ENCODE results near the gene TGIF2.
"Not testable (repeated sequence)": the region's sequence is repeated elsewhere in the genome, so short reads cannot be mapped to it uniquely, and the experiment has no call there.

Gene TGIF2

DNA sequence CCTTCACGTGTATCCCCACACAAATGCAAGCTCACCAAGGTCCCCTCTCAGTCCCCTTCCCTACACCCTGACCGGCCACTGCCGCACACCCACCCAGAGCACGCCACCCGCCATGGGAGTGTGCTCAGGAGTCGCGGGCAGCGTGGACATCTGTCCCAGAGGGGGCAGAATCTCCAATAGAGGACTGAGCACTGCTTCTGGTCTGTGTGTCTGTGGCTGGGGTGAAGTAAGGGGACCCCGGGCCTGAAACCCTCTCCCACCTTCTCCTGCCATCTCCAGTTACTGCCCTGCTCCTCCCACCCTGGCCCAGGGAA, 23.8 kb upstream of the TGIF2 start:
- H3K27ac ChIP-seq (ENCODE audit: low read length) = no peak overlapping the region
- no peaks in the 10 kb centered on the region for H3K9me3 ChIP-seq (ENCODE audit: control insufficient read depth, low read depth, low read length)
- H3K4me3 ChIP-seq (ENCODE audit: low read length) = no peak overlapping the region
- no peak overlapping the region for H3K9ac ChIP-seq (ENCODE audit: low read length)
- no peaks in the 10 kb centered on the region for H3K4me1 ChIP-seq (ENCODE audit: control insufficient read depth, low read depth, low read length)
- no peaks in the 10 kb centered on the region for H3K27me3 ChIP-seq (ENCODE audit: control insufficient read depth, insufficient read depth, low read length)
- peaks cover 15% of the 10 kb centered on the region for H3K36me3 ChIP-seq (ENCODE audit: control insufficient read depth, low read depth, low read length)

DNA sequence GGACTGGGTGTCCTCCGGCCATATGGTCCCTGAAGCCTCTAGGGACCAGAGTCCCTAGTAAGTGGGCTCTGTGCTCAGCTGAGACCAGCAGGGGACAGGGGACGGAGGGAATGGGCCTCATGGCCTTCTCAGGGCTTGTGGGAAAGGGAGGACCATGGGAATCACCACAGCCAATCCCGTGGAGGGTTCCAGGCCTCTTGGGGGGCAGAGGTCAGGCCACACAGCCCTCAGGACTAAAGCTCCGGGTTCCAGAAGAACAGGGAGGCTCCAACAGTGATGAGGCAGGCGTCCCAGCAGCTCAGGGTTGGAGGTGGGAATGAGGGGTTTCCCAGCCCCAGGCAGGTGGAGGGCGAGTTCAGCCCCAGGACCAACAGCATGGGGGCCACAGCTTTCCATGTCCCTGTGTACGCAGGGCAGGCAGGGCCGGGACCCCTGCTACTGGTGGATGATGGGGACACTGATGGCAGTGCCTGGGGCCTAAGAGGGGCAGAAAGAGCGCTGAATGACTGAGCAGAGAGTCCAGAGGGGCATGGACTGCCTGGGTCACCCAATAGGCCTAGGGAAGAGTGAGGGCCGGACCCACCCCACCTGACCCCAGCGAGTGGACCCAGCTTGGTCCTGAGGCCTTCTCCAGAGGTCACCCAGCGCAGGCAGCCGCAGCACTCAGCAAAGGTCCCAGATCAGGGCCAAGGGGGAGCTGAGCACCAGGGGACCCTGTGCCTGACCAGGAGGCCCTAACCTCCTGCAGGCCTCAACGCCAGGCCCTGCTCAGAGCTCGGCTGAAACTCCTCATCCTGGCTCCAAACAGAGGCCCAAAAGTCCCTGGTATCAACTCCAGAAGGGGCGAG, 23.2 kb upstream of the TGIF2 start:
- no peak overlapping the region for H3K9ac ChIP-seq (ENCODE audit: low read length)
- H3K36me3 ChIP-seq (ENCODE audit: control insufficient read depth, low read depth, low read length) = peaks cover 15% of the 10 kb centered on the region
- no peak overlapping the region for H3K4me3 ChIP-seq (ENCODE audit: low read length)
- H3K27me3 ChIP-seq (ENCODE audit: control insufficient read depth, insufficient read depth, low read length) = no peaks in the 10 kb centered on the region
- H3K27ac ChIP-seq (ENCODE audit: low read length) = no peak overlapping the region
- H3K4me1 ChIP-seq (ENCODE audit: control insufficient read depth, low read depth, low read length) = no peaks in the 10 kb centered on the region
- no peaks in the 10 kb centered on the region for H3K9me3 ChIP-seq (ENCODE audit: control insufficient read depth, low read depth, low read length)

DNA sequence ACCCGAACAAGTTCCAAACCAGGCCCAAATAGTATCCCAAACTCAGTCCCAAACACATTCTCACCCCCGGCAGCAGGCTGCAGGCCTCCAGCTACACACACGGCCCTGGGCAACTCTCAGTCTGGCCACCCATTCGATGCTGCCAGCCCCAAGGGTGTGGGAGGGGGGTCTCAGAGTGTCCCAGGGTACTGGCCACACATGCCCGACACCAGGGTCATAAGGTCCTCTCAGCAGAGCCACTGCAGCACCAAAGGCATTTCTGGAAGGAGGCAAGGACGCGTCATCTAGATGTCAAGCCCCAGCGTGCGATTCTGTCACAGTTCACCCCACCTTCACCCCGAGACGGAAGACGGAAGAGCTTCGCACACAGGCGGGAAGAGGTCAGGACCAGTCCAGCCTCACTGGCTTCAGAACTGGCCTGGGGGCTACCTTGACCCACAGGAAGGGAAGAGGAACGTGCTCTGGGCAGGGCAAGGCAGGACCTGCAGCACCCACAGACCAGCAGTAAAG, 22.6 kb upstream of the TGIF2 start:
- Histone ChIP-seq H3K36me3 (ENCODE audit: control insufficient read depth, low read depth, low read length) (peaks cover 15% of the 10 kb centered on the region), H3K4me1 (ENCODE audit: control insufficient read depth, low read depth, low read length) (no peaks in the 10 kb centered on the region), H3K27me3 (ENCODE audit: control insufficient read depth, insufficient read depth, low read length) (no peaks in the 10 kb centered on the region), H3K27ac (ENCODE audit: low read length) (no peak overlapping the region), H3K9ac (ENCODE audit: low read length) (no peak overlapping the region), H3K9me3 (ENCODE audit: control insufficient read depth, low read depth, low read length) (no peaks in the 10 kb centered on the region), H3K4me3 (ENCODE audit: low read length) (no peak overlapping the region)

DNA sequence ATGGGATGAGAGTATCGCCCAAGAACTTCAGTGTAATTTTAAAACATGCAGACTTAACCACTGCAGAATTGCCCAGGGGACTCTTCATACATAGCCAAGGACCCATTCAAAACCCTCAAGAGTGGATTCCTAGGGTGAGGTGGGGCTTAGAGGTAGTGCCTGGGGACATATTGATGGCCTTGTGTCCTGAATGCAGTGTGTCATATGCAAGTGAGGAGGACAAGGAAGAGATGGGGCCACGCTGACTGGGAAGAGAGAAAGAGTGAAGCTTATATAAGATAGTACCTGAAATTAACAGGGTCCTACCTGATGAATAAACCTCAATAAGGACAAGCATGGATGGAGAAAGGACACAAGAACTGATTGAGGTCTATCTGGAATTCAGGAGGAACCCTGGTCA, 18.1 kb upstream of the TGIF2 start:
- Histone ChIP-seq H3K9ac (ENCODE audit: low read length) (no peak overlapping the region), H3K4me1 (ENCODE audit: control insufficient read depth, low read depth, low read length) (no peaks in the 10 kb centered on the region), H3K36me3 (ENCODE audit: control insufficient read depth, low read depth, low read length) (no peaks in the 10 kb centered on the region), H3K27me3 (ENCODE audit: control insufficient read depth, insufficient read depth, low read length) (no peaks in the 10 kb centered on the region), H3K27ac (ENCODE audit: low read length) (no peak overlapping the region), H3K9me3 (ENCODE audit: control insufficient read depth, low read depth, low read length) (no peaks in the 10 kb centered on the region), H3K4me3 (ENCODE audit: low read length) (no peak overlapping the region)

- Histone ChIP-seq H3K27me3 (ENCODE audit: control insufficient read depth, insufficient read depth, low read length) (no peaks in the 10 kb centered on the region), H3K27ac (ENCODE audit: low read length) (no peak overlapping the region), H3K4me3 (ENCODE audit: low read length) (peak overlapping the region; percentile 16), H3K4me1 (ENCODE audit: control insufficient read depth, low read depth, low read length) (peaks cover 11% of the 10 kb centered on the region), H3K9me3 (ENCODE audit: control insufficient read depth, low read depth, low read length) (peaks cover 6% of the 10 kb centered on the region), H3K9ac (ENCODE audit: low read length) (no peak overlapping the region), H3K36me3 (ENCODE audit: control insufficient read depth, low read depth, low read length) (no peaks in the 10 kb centered on the region)
These were observed 10.7 kb upstream of the TGIF2 start for GRCh38 chr20:36562724-36563123.

DNA sequence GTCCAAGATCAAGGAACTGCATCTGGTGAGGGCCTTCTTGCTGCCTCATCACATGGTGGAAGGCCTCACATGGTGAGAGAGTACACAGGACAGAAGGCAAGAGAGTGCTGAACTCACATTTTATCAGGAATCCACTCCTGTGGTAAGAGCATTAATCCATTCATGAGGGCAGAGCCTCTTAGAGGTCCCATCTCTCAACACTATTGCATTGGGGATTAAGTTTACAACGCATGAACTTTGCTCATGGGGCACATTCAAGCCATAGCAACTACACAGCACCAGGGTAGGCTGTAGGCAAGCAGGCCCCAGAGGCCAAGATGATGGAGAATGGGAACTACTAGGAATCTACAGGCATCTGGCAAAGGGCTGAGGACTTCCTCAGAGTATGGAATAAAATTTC, 10.0 kb upstream of the TGIF2 start:
- Histone ChIP-seq H3K36me3 (ENCODE audit: control insufficient read depth, low read depth, low read length) (no peaks in the 10 kb centered on the region), H3K4me1 (ENCODE audit: control insufficient read depth, low read depth, low read length) (peaks cover 11% of the 10 kb centered on the region), H3K27ac (ENCODE audit: low read length) (no peak overlapping the region), H3K9me3 (ENCODE audit: control insufficient read depth, low read depth, low read length) (peaks cover 6% of the 10 kb centered on the region), H3K4me3 (ENCODE audit: low read length) (peak overlapping the region; percentile 16), H3K27me3 (ENCODE audit: control insufficient read depth, insufficient read depth, low read length) (no peaks in the 10 kb centered on the region), H3K9ac (ENCODE audit: low read length) (no peak overlapping the region)

DNA sequence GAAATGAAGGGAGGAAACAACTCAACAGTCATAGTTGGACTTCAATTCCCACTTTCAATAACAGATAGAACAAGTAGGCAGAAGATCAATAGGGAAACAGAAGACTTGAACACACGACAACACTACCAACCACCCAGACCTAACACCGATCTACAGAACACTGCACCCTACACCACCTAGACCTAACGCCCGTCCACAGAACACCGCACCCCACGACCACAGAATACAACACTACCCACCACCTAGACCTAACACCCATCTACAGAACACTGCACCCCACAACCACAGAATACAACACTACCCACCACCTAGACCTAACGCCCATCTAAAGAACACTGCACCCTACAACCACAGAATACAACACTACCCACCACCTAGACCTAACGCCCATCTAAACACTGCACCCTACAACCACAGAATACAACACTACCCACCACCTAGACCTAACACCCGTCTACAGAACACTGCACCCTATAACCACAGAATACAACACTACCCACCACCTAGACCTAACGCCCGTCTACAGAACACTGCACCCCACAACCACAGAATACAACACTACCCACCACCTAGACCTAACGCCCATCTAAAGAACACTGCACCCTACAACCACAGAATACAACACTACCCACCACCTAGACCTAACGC, 9.2 kb upstream of the TGIF2 start:
- not testable (repeated sequence) for H3K9ac ChIP-seq (ENCODE audit: low read length); H3K27me3 ChIP-seq (ENCODE audit: control insufficient read depth, insufficient read depth, low read length); H3K9me3 ChIP-seq (ENCODE audit: control insufficient read depth, low read depth, low read length); H3K27ac ChIP-seq (ENCODE audit: low read length); H3K4me3 ChIP-seq (ENCODE audit: low read length); H3K36me3 ChIP-seq (ENCODE audit: control insufficient read depth, low read depth, low read length)
- H3K4me1 ChIP-seq (ENCODE audit: control insufficient read depth, low read depth, low read length) = peaks cover 11% of the 10 kb centered on the region

GRCh38 chr20:36564726-36565121, 8.7 kb upstream of the TGIF2 start:
- H3K27ac ChIP-seq (ENCODE audit: low read length); H3K27me3 ChIP-seq (ENCODE audit: control insufficient read depth, insufficient read depth, low read length); H3K36me3 ChIP-seq (ENCODE audit: control insufficient read depth, low read depth, low read length); H3K4me3 ChIP-seq (ENCODE audit: low read length); H3K9ac ChIP-seq (ENCODE audit: low read length); H3K9me3 ChIP-seq (ENCODE audit: control insufficient read depth, low read depth, low read length): not testable (repeated sequence)
- peaks cover 15% of the 10 kb centered on the region for H3K4me1 ChIP-seq (ENCODE audit: control insufficient read depth, low read depth, low read length)

DNA sequence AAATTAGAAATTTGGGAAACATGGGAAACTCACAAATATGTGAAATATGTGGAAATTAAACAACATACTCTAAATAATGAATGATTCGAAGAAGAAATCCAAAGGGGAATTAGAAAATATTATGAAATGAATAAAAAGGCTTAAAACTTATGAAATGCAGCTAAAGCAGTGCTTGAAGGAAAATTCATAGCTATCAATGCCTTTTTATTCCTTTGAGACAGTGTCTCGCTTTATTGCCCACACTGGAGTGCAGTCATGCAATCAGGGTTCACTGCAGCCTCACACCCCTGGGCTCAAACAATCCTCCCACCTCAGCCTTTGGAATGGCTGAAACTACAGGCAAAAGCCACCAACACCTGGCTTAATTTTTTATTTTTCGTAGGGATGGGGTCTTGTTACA, 7.9 kb upstream of the TGIF2 start:
- peaks cover 6% of the 10 kb centered on the region for H3K9me3 ChIP-seq (ENCODE audit: control insufficient read depth, low read depth, low read length)
- H3K9ac ChIP-seq (ENCODE audit: low read length) = no peak overlapping the region
- no peak overlapping the region for H3K4me3 ChIP-seq (ENCODE audit: low read length)
- no peak overlapping the region for H3K27ac ChIP-seq (ENCODE audit: low read length)
- H3K27me3 ChIP-seq (ENCODE audit: control insufficient read depth, insufficient read depth, low read length) = no peaks in the 10 kb centered on the region
- peaks cover 19% of the 10 kb centered on the region for H3K4me1 ChIP-seq (ENCODE audit: control insufficient read depth, low read depth, low read length)
- H3K36me3 ChIP-seq (ENCODE audit: control insufficient read depth, low read depth, low read length) = no peaks in the 10 kb centered on the region

GRCh38 chr20:36569847-36570429, 3.5 kb upstream of the TGIF2 start:
- H3K27me3 ChIP-seq (ENCODE audit: control insufficient read depth, insufficient read depth, low read length) = no peaks in the 10 kb centered on the region
- no peak overlapping the region for H3K4me3 ChIP-seq (ENCODE audit: low read length)
- peaks cover 6% of the 10 kb centered on the region for H3K9me3 ChIP-seq (ENCODE audit: control insufficient read depth, low read depth, low read length)
- H3K27ac ChIP-seq (ENCODE audit: low read length) = no peak overlapping the region
- H3K9ac ChIP-seq (ENCODE audit: low read length) = no peak overlapping the region
- H3K36me3 ChIP-seq (ENCODE audit: control insufficient read depth, low read depth, low read length) = no peaks in the 10 kb centered on the region
- peaks cover 31% of the 10 kb centered on the region for H3K4me1 ChIP-seq (ENCODE audit: control insufficient read depth, low read depth, low read length)

GRCh38 chr20:36571564-36572504, 1.6 kb upstream of the TGIF2 start:
- peak overlapping the region; percentile 63 for H3K9ac ChIP-seq (ENCODE audit: low read length)
- peaks cover 42% of the 10 kb centered on the region for H3K4me1 ChIP-seq (ENCODE audit: control insufficient read depth, low read depth, low read length)
- no peaks in the 10 kb centered on the region for H3K36me3 ChIP-seq (ENCODE audit: control insufficient read depth, low read depth, low read length)
- H3K27me3 ChIP-seq (ENCODE audit: control insufficient read depth, insufficient read depth, low read length) = no peaks in the 10 kb centered on the region
- H3K4me3 ChIP-seq (ENCODE audit: low read length) = peak overlapping the region; percentile 73
- H3K27ac ChIP-seq (ENCODE audit: low read length) = peak overlapping the region; percentile 83
- H3K9me3 ChIP-seq (ENCODE audit: control insufficient read depth, low read depth, low read length) = no peaks in the 10 kb centered on the region

Data from iPS-18a (cell line).